ENCODE results near the gene USP17L15.
"Not testable (repeated sequence)": the region's sequence is repeated elsewhere in the genome, so short reads cannot be mapped to it uniquely, and the experiment has no call there.

- TF ChIP-seq, protein P1, sequence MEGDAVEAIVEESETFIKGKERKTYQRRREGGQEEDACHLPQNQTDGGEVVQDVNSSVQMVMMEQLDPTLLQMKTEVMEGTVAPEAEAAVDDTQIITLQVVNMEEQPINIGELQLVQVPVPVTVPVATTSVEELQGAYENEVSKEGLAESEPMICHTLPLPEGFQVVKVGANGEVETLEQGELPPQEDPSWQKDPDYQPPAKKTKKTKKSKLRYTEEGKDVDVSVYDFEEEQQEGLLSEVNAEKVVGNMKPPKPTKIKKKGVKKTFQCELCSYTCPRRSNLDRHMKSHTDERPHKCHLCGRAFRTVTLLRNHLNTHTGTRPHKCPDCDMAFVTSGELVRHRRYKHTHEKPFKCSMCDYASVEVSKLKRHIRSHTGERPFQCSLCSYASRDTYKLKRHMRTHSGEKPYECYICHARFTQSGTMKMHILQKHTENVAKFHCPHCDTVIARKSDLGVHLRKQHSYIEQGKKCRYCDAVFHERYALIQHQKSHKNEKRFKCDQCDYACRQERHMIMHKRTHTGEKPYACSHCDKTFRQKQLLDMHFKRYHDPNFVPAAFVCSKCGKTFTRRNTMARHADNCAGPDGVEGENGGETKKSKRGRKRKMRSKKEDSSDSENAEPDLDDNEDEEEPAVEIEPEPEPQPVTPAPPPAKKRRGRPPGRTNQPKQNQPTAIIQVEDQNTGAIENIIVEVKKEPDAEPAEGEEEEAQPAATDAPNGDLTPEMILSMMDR (IDR thresholded peaks at IDR 0.05; ENCODE audit: poor library complexity, severe bottlenecking): not testable (repeated sequence)
- not testable (repeated sequence) for TF ChIP-seq EP300 (conservative IDR thresholded peaks at IDR 0.05; ENCODE audit: poor library complexity, severe bottlenecking); POLR2AphosphoS5 (IDR thresholded peaks at IDR 0.05); RAD21 (conservative IDR thresholded peaks at IDR 0.05); EZH2 (IDR thresholded peaks at IDR 0.05; ENCODE audit: borderline replicate concordance, insufficient read depth, low read length, poor library complexity, severe bottlenecking); REST (IDR thresholded peaks at IDR 0.05; ENCODE audit: borderline replicate concordance); MXI1 (conservative IDR thresholded peaks at IDR 0.05; ENCODE audit: poor library complexity, severe bottlenecking); TAF1 (IDR thresholded peaks at IDR 0.05; ENCODE audit: low read depth)
These were observed 18.9 kb downstream of the USP17L15 start, which contains the start of gene USP17L19 for GRCh38 chr4:9253078-9253477.
